Neural progenitor cell (in vitro differentiated cells): ENCODE data around the gene ZNF254.

ENCODE experiments used
- CTCF ChIP-seq: fragments of 200-600 bp; sonication (generic); IDR thresholded peaks from 2 replicates; pipeline ENCODE4 v1.5.1; 2017; ENCODE audit warnings: antibody characterized with exemption, mild to moderate bottlenecking
- EZH2 ChIP-seq: fragments of 200-600 bp; sonication (generic); IDR thresholded peaks from 2 replicates; pipeline ENCODE4 v1.6.1; 2017; ENCODE audit warnings: antibody characterized with exemption, mild to moderate bottlenecking, moderate library complexity

- TF ChIP-seq CTCF, result no peak
- TF ChIP-seq EZH2, result no peak
Observed at GRCh38 chr19:24166055-24166454, 79.1 kb downstream of the ZNF254 start.
